GM23248 (cell line): Measurements from ENCODE around the gene ETFA. TPM values are rescaled to one million over a fixed set of nuclear protein-coding genes. Genes with fewer than 3 reads are reported as not detected.
A peak's percentile ranks its signal among the peaks of the same experiment; 100 is the strongest.

Source experiments
- DNase-seq: peaks from one replicate; pipeline ENCODE4 v3.0.0-alpha.2; 2015
- H2AFZ ChIP-seq: fragments of 200-600 bp; sonication (generic); 2 replicates; pipeline ENCODE4 v1.6.1; 2016; ENCODE audit warnings: antibody characterized with exemption
- H3F3A ChIP-seq: fragments of 200-600 bp; sonication (generic); 2 replicates; pipeline ENCODE4 v1.6.1; 2016; ENCODE audit warnings: mild to moderate bottlenecking, antibody characterized with exemption, mixed run types; ENCODE audit not compliant: insufficient read depth
- H3K27ac ChIP-seq: fragments of 200-600 bp; sonication (generic); 2 replicates; pipeline ENCODE4 v1.5.1; 2016; ENCODE audit warnings: mild to moderate bottlenecking
- H3K27me3 ChIP-seq: fragments of 200-600 bp; sonication (generic); replicated peaks from 2 replicates; pipeline ENCODE4 v1.6.1; 2016; ENCODE audit warnings: mild to moderate bottlenecking; ENCODE audit not compliant: insufficient read depth
- H3K36me3 ChIP-seq: fragments of 200-600 bp; sonication (generic); 2 replicates; pipeline ENCODE4 v1.6.1; 2016; ENCODE audit warnings: low read depth, mild to moderate bottlenecking
- H3K4me1 ChIP-seq: fragments of 200-600 bp; sonication (generic); 2 replicates; pipeline ENCODE4 v1.6.1; 2016; ENCODE audit warnings: mild to moderate bottlenecking; ENCODE audit not compliant: insufficient read depth
- H3K4me2 ChIP-seq: fragments of 200-600 bp; sonication (generic); one replicate; pipeline ENCODE4 v1.6.1; 2016; ENCODE audit warnings: mild to moderate bottlenecking; ENCODE audit not compliant: unreplicated experiment
- H3K4me3 ChIP-seq: fragments of 200-600 bp; sonication (generic); 2 replicates; pipeline ENCODE4 v1.5.1; 2016; ENCODE audit warnings: mild to moderate bottlenecking
- H3K79me2 ChIP-seq: fragments of 200-600 bp; sonication (generic); 2 replicates; pipeline ENCODE4 v1.6.1; 2016; ENCODE audit warnings: mild to moderate bottlenecking; ENCODE audit not compliant: insufficient read depth
- H3K9ac ChIP-seq: fragments of 200-600 bp; sonication (generic); 2 replicates; pipeline ENCODE4 v1.6.1; 2016; ENCODE audit warnings: mild to moderate bottlenecking
- H3K9me2 ChIP-seq: fragments of 200-600 bp; sonication (generic); 2 replicates; pipeline ENCODE4 v1.6.1; 2016; ENCODE audit warnings: mixed run types, mild to moderate bottlenecking, moderate library complexity; ENCODE audit not compliant: insufficient read depth
- H3K9me3 ChIP-seq: fragments of 200-600 bp; sonication (generic); one replicate; pipeline ENCODE4 v1.6.1; 2017; ENCODE audit warnings: low read depth
- H4K20me1 ChIP-seq: fragments of 200-600 bp; sonication (generic); 2 replicates; pipeline ENCODE4 v1.6.0; 2016; ENCODE audit not compliant: insufficient read depth
- EZH2 ChIP-seq: fragments of 200-600 bp; sonication (generic); IDR thresholded peaks from 2 replicates; pipeline ENCODE4 v1.6.1; 2018; ENCODE audit warnings: antibody characterized with exemption, mild to moderate bottlenecking; ENCODE audit not compliant: insufficient read depth, poor library complexity, severe bottlenecking
- EZH2phosphoT487 ChIP-seq: fragments of 200-600 bp; sonication (generic); IDR thresholded peaks from 2 replicates; pipeline ENCODE4 v1.6.1; 2018; ENCODE audit warnings: antibody characterized with exemption, moderate library complexity, mild to moderate bottlenecking, low read depth; ENCODE audit not compliant: insufficient read depth
- WGBS, 2 experiments: methylation state at CpG; one replicate each; pipeline ENCODE4 v1.1.6; 2015 to 2017; ENCODE audit warnings: low lambda C conversion rate in 2 of 2, low coverage in 1 of 2; ENCODE audit errors: missing lambda C conversion rate in 2 of 2; 5-methylcytosine and 5-hydroxymethylcytosine counted together
- in situ Hi-C: fragments of 300-500 bp; cut with MboI; formaldehyde crosslinking; loops from 2 replicates; pipeline ENCODE4 v1.15.0; 2020
- polyA plus RNA-seq: library from polyadenylated mRNA; unstranded; fragments of >200 nt; fragmentation: Nextera tagmentation; extraction: Ambion mirVana; gene quantifications from 2 replicates; pipeline ENCODE4 v1.2.1, GENCODE V29; 2016
- total RNA-seq: library from RNA; depleted of rRNA; stranded (reverse); fragments of >200 nt; shearing (Covaris generic); gene quantifications from 2 replicates; pipeline ENCODE4 v1.2.3, GENCODE V29; 2014

ETFA gene
- total and polyA plus RNA-seq, 2 experiments from 2014 or later: 94.8 to 141 TPM

DNA sequence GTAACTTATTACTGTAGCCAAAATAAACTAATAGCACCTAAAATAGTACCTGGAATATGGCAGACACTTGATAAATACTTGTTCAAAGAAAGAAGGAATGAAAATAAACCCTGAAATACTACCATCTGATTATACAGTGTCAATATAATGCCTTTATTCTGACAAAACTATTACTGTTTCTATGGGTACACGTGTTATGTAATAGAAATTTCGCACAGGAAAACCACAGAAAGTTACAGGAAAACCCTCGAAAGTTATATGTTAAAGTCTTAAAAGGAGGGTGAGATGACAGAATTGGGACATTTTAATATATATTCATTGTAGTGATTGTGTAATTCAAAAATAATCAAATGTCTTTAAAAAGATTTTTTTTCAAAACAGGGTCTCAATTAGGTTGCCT, 28.8 kb downstream of the ETFA start:
- Histone ChIP-seq H3K27me3 (no peaks in the 10 kb centered on the region), H3K4me3 (no peak overlapping the region), H3K36me3 (peaks cover 43% of the 10 kb centered on the region), H3K9ac (no peak overlapping the region), H3K9me3 (no peaks in the 10 kb centered on the region), H3F3A (no peaks in the 10 kb centered on the region), H3K79me2 (peaks cover 3% of the 10 kb centered on the region; the same call in 1 of the 2 replicates), H3K9me2 (no peaks in the 10 kb centered on the region), H3K4me1 (no peaks in the 10 kb centered on the region), H2AFZ (no peak overlapping the region), H3K4me2 (no peak overlapping the region), H4K20me1 (no peaks in the 10 kb centered on the region), H3K27ac (no peak overlapping the region)
- in situ Hi-C loops: no loop called here
- no peak for TF ChIP-seq EZH2phosphoT487
- TF ChIP-seq EZH2: no peak
- no peak for DNase-seq
- WGBS, 2 experiments: 65 to 66% methylated on average over 3 of the region's 3 CpGs

DNA sequence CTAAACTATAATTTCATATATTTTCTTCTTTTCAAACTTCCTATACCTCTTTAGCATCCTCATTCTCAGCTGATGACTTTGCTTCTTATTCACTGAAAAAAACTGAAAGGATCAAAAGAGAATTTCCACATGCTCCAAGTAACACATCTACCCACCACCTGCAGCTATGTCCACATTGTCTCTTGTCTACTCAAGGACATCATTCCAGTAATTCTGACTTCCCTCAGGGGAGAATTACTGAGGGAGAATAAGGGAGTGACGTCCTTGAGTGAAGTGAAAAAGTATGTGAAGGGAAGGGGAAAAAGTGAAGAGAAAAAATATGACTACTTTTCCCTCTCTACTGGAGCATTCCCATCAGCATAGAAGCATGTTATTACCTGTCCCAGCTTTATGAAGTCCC, 32.6 kb downstream of the ETFA start:
- Histone ChIP-seq H3K9ac (no peak overlapping the region), H2AFZ (no peak overlapping the region), H3K9me3 (no peaks in the 10 kb centered on the region), H3K9me2 (no peaks in the 10 kb centered on the region), H3K79me2 (no peaks in the 10 kb centered on the region), H3K27ac (no peak overlapping the region), H3K4me2 (no peak overlapping the region), H3K4me1 (no peaks in the 10 kb centered on the region; the same call in 1 of the 2 replicates), H3K27me3 (no peaks in the 10 kb centered on the region), H3K36me3 (peaks cover 50% of the 10 kb centered on the region), H3F3A (no peaks in the 10 kb centered on the region), H4K20me1 (no peaks in the 10 kb centered on the region), H3K4me3 (no peak overlapping the region)
- in situ Hi-C loops: no loop called here
- no peak for DNase-seq
- TF ChIP-seq EZH2phosphoT487: no peak
- no peak for TF ChIP-seq EZH2
- WGBS, 2 experiments: 86 to 94% methylated on average over 1 of the region's 1 CpG

DNA sequence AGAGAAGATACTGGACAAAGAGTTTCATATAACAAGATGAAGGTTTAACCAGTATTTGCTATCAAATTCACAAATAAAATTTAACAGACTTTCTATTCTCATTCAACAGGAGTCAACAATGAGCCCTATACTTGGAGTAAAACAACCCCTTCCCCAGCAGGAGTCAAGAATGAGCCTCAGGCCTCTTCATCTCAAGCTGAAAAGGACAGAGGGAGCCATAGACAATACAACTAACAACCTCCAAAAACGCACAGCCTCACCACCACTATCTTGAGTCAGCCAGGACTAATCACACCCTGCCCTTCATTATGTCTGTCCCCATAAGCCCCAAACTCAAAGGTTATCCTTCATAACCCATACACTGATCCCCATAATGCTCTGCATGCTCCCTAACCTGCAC, 36.4 kb downstream of the ETFA start:
- TF ChIP-seq EZH2phosphoT487 (no peak), EZH2 (no peak)
- WGBS, 2 experiments: 100% methylated on average over 1 of the region's 1 CpG
- no peaks in the 10 kb centered on the region for H3K27me3 ChIP-seq
- no peaks in the 10 kb centered on the region for H4K20me1 ChIP-seq
- H3K27ac ChIP-seq: no peak overlapping the region
- no peak overlapping the region for H3K9ac ChIP-seq
- in situ Hi-C loops: no loop called here
- no peaks in the 10 kb centered on the region for H3F3A ChIP-seq
- no peaks in the 10 kb centered on the region; the same call in 1 of the 2 replicates for H3K4me1 ChIP-seq
- no peaks in the 10 kb centered on the region for H3K9me2 ChIP-seq
- H2AFZ ChIP-seq: no peak overlapping the region
- no peaks in the 10 kb centered on the region for H3K9me3 ChIP-seq
- peaks cover 46% of the 10 kb centered on the region for H3K36me3 ChIP-seq
- H3K4me2 ChIP-seq: no peak overlapping the region
- no peak for DNase-seq
- no peaks in the 10 kb centered on the region for H3K79me2 ChIP-seq
- no peak overlapping the region for H3K4me3 ChIP-seq

DNA sequence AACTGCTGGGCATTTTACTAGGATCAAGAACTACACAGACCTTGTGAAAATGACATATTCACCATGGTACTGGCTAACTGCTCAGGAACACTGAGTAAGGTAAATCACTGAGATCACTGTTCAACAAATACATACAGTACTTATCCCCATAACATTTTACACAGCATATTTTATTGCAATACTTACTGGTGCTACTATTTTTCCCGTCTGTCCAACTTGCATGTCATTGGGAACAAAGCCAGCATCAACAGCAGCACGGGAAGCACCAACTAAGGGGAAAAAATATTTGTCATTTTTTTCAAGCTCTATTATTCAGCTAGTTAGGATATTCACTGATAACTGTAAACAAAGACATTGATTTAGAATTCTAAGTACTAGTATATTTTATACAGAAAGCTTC, 37.0 kb downstream of the ETFA start:
- no peaks in the 10 kb centered on the region for H4K20me1 ChIP-seq
- H3K79me2 ChIP-seq: no peaks in the 10 kb centered on the region
- TF ChIP-seq EZH2phosphoT487 (no peak), EZH2 (no peak)
- no peaks in the 10 kb centered on the region for H3F3A ChIP-seq
- in situ Hi-C loops: no loop called here
- H3K4me3 ChIP-seq: no peak overlapping the region
- peak; percentile 37 for DNase-seq
- no peaks in the 10 kb centered on the region for H3K9me2 ChIP-seq
- H3K27ac ChIP-seq: no peak overlapping the region
- H3K27me3 ChIP-seq: no peaks in the 10 kb centered on the region
- peaks cover 46% of the 10 kb centered on the region for H3K36me3 ChIP-seq
- 17 to 29% methylated on average over 2 of the region's 2 CpGs for WGBS, 2 experiments
- no peaks in the 10 kb centered on the region for H3K9me3 ChIP-seq
- no peaks in the 10 kb centered on the region; the same call in 1 of the 2 replicates for H3K4me1 ChIP-seq
- no peak overlapping the region for H2AFZ ChIP-seq
- H3K4me2 ChIP-seq: no peak overlapping the region
- H3K9ac ChIP-seq: no peak overlapping the region

DNA sequence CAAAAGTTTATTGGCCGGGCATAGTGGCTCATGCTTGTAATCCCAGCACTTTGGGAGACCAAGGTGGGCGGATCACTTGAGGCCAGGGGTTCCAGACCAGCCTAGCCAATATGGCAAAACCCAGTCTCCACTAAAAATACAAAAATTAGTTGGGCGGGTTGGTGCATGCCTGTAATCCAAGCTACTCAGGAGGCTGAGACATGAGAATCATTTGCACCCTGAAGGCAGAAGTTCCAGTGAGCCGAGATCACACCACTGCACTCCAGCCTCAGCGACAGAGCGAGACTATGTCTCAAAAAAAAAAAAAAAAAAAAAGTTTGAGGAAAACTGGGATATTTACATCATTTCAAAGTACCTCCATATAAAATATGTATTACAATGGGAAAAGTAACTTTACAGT, 40.4 kb downstream of the ETFA start:
- Histone ChIP-seq H3K36me3 (peaks cover 29% of the 10 kb centered on the region), H3K9me3 (no peaks in the 10 kb centered on the region), H3K79me2 (no peaks in the 10 kb centered on the region), H4K20me1 (no peaks in the 10 kb centered on the region), H3K9ac (no peak overlapping the region), H3F3A (no peaks in the 10 kb centered on the region), H2AFZ (no peak overlapping the region), H3K27me3 (no peaks in the 10 kb centered on the region), H3K9me2 (no peaks in the 10 kb centered on the region), H3K27ac (no peak overlapping the region), H3K4me2 (no peak overlapping the region), H3K4me1 (no peaks in the 10 kb centered on the region; the same call in 1 of the 2 replicates), H3K4me3 (no peak overlapping the region)
- 96 to 97% methylated on average over 6 of the region's 6 CpGs for WGBS, 2 experiments
- no peak for DNase-seq
- TF ChIP-seq EZH2: no peak
- TF ChIP-seq EZH2phosphoT487: no peak
- in situ Hi-C loops: no loop called here
